ENCODE measurements around the gene FRMPD1. TPM values are rescaled to one million over a fixed set of nuclear protein-coding genes. Genes with fewer than 3 reads are reported as not detected.
A peak's percentile ranks its signal among the peaks of the same experiment; 100 is the strongest.
"Not testable (repeated sequence)": the region's sequence is repeated elsewhere in the genome, so short reads cannot be mapped to it uniquely, and the experiment has no call there.

Gene FRMPD1
- not detected for total RNA-seq

DNA sequence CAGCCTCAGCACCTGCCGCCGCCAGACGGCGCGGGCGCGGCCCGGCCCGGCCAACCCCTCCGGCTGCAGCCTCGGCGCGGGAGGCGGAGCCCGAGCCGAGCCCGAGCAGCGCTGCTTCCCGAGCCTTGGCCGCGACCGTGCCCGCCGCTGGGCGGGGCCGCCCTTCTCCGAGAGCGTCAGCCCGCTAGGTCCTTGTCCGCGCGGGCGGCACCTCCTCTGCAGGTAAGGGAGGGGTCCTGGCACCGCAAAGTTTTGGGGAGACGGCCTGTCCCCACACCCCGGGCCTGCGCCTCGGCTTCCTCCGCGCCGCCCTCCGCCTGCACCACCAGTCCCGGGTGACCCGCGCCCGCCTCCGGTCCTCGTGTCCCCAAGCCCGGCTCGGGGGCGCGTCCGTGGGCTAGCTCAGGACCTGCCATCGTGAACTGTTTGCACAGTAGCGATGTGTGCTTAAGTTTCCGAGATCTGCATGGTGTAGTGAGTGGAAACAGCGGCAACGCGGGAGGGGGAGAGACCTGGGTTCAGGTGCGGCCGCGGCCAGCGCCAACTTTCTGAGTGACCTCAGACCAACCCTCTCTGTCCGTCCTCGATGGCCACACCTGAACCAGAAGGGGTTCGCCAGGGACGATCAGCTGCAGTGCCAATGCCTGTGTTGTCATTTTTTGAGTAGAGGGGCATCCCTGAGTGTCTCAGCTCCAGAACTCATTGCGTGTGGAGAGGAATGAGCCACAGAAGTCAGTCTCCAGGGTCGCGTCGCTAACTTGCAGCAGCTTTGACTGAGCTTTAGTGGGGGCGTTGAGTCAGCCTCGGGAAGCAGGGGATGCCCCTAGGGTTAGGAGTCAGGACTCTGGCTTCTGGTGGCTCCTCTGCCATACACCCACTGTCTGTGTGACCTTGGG, at the start of gene FRMPD1:
Gene FRMPD1, plus strand, starts transcription at position 82 of the 896 bp plus-strand sequence. CDS start 41,688 bp downstream, outside the sequence.
- Mint-ChIP-seq H3K27ac (no peak within 1 kb of the TSS), H3K36me3 (ENCODE audit: low read depth) (no peaks in the 10 kb centered on the region), H3K4me3 (peak within 1 kb of the TSS; percentile 66), H3K9me3 (no peaks in the 10 kb centered on the region), H3K4me1 (ENCODE audit: low read depth) (peaks cover 11% of the 10 kb centered on the region), H3K27me3 (ENCODE audit: low read depth) (peaks cover 61% of the 10 kb centered on the region)
- DNase-seq, result peak; percentile 61
- CTCF ChIA-PET, result interaction anchor here (1.0 to 1.2 kb wide), 2 partner anchors 70 to 97 kb away, joined by 3 read pairs; no protein-coding TSS in a partner anchor
- intact Hi-C loops (cut with micrococcal nuclease), result no loop called here

- H3K36me3 Mint-ChIP-seq (ENCODE audit: low read depth); DNase-seq; H3K4me3 Mint-ChIP-seq; H3K4me1 Mint-ChIP-seq (ENCODE audit: low read depth); H3K27me3 Mint-ChIP-seq (ENCODE audit: low read depth); H3K27ac Mint-ChIP-seq; intact Hi-C loops (cut with micrococcal nuclease); H3K9me3 Mint-ChIP-seq: not testable (repeated sequence)
- CTCF ChIA-PET, result interaction anchor here (1.3 kb wide), 1 partner anchor 10 kb away, joined by 3 read pairs; the partner anchor contains the start of gene TOMM5
Measured at GRCh38 chr9:37602061-37602460, 48.7 kb upstream of the FRMPD1 start.

DNA sequence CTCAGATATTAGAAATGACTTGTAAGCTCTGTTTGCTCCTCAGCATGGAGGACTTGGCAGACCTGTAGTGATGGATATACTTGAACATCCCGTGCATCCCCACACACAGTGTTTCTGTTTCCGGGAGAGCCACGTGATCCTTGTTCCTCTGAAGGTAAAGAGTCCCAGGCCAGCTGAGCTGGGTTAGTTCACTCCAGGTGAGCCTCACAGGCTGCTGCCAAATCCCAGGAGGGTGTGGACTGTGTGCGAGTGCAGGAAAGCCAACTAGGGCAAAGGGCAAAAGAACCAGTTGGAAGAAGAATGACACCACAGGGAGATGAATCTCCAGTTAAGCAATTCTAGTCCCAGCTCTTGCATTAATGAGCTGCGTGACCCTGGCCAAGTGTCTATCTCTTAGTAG, 47.9 kb upstream of the FRMPD1 start:
- intact Hi-C loops (cut with micrococcal nuclease), result no loop called here
- H3K4me3 Mint-ChIP-seq, result no peak overlapping the region
- peaks cover 12% of the 10 kb centered on the region for H3K27me3 Mint-ChIP-seq (ENCODE audit: low read depth)
- no peak overlapping the region for H3K27ac Mint-ChIP-seq
- DNase-seq, result no peak
- CTCF ChIA-PET, result interaction anchor here (0.6 to 1.3 kb wide), 2 partner anchors 10 to 855 kb away, joined by 3 read pairs; partner anchors contain the start of gene TOMM5
- H3K9me3 Mint-ChIP-seq, result no peaks in the 10 kb centered on the region
- H3K36me3 Mint-ChIP-seq (ENCODE audit: low read depth), result no peaks in the 10 kb centered on the region
- H3K4me1 Mint-ChIP-seq (ENCODE audit: low read depth), result no peaks in the 10 kb centered on the region

DNA sequence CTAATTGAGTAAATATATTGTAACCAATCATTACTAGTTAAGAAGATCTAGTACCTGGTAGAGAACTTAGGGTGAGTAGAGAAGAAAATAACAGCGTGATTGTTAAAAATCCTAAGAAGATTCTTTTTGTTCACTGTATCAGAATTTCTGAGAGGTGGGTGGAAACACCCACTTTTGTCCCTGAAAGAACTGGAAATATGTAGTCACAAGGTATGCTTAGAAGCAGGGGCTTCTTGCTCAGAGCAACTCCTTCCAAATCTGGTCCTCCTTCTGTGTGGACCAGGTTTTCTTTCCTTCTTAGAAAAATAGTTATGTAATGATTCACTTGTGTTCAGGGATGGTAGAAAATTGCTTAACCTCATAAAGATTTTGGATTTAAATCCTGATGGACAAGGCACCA, 46.5 kb upstream of the FRMPD1 start:
- Mint-ChIP-seq H3K36me3 (ENCODE audit: low read depth) (no peaks in the 10 kb centered on the region), H3K4me3 (no peak overlapping the region), H3K27me3 (ENCODE audit: low read depth) (peaks cover 12% of the 10 kb centered on the region), H3K9me3 (no peaks in the 10 kb centered on the region), H3K27ac (no peak overlapping the region), H3K4me1 (ENCODE audit: low read depth) (no peaks in the 10 kb centered on the region)
- no peak for DNase-seq
- CTCF ChIA-PET, result no interaction called here
- intact Hi-C loops (cut with micrococcal nuclease), result no loop called here

- no peak for DNase-seq
- Mint-ChIP-seq H3K4me1 (ENCODE audit: low read depth) (no peaks in the 10 kb centered on the region), H3K4me3 (no peak overlapping the region), H3K27ac (no peak overlapping the region), H3K9me3 (no peaks in the 10 kb centered on the region), H3K36me3 (ENCODE audit: low read depth) (no peaks in the 10 kb centered on the region), H3K27me3 (ENCODE audit: low read depth) (peaks cover 4% of the 10 kb centered on the region)
- intact Hi-C loops (cut with micrococcal nuclease), result no loop called here
- CTCF ChIA-PET, result no interaction called here
Measured at GRCh38 chr9:37608250-37608649, 42.5 kb upstream of the FRMPD1 start.

GRCh38 chr9:37609735-37610397, 40.9 kb upstream of the FRMPD1 start:
- no peaks in the 10 kb centered on the region for H3K36me3 Mint-ChIP-seq (ENCODE audit: low read depth)
- CTCF ChIA-PET, result interaction anchor here (1.3 kb wide), 1 partner anchor 18 kb away, joined by 3 read pairs; the partner anchor contains the start of gene TOMM5
- H3K4me1 Mint-ChIP-seq (ENCODE audit: low read depth), result no peaks in the 10 kb centered on the region
- H3K27me3 Mint-ChIP-seq (ENCODE audit: low read depth), result peaks cover 3% of the 10 kb centered on the region
- H3K9me3 Mint-ChIP-seq, result no peaks in the 10 kb centered on the region
- H3K4me3 Mint-ChIP-seq, result no peak overlapping the region
- intact Hi-C loops (cut with micrococcal nuclease), result no loop called here
- H3K27ac Mint-ChIP-seq, result no peak overlapping the region
- DNase-seq, result no peak

- intact Hi-C loops (cut with micrococcal nuclease), result no loop called here
- Mint-ChIP-seq H3K4me1 (ENCODE audit: low read depth) (no peaks in the 10 kb centered on the region), H3K36me3 (ENCODE audit: low read depth) (no peaks in the 10 kb centered on the region), H3K27ac (no peak overlapping the region), H3K4me3 (no peak overlapping the region), H3K27me3 (ENCODE audit: low read depth) (peaks cover 3% of the 10 kb centered on the region), H3K9me3 (no peaks in the 10 kb centered on the region)
- no peak for DNase-seq
- CTCF ChIA-PET, result interaction anchor here (0.8 kb wide), 1 partner anchor 19 kb away, joined by 3 read pairs; the partner anchor contains the start of gene TOMM5
Measured at GRCh38 chr9:37611014-37611413, 39.7 kb upstream of the FRMPD1 start.

DNA sequence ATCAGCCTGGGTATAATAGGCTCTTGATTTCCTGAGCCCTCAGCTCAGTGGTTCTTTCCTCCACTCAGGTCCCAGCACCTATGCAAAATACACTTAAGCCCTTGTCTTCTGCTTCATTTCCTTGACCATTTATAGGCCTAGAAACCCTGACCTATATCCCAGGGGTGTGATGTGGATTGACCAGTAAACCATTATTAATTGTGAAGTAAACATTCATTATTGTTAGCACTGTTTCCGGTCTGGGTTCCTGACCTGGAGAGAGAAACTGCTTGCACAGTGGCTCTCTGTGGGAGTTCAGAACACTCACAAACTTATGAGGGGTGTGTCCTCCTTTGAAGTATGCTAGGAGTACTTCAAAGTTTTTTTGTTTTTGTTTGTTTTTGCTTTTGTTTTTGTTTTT, 38.8 kb upstream of the FRMPD1 start:
- no peaks in the 10 kb centered on the region for H3K9me3 Mint-ChIP-seq
- no peak overlapping the region for H3K27ac Mint-ChIP-seq
- intact Hi-C loops (cut with micrococcal nuclease), result no loop called here
- H3K4me1 Mint-ChIP-seq (ENCODE audit: low read depth), result no peaks in the 10 kb centered on the region
- CTCF ChIA-PET, result interaction anchor here (0.8 kb wide), 1 partner anchor 20 kb away, joined by 3 read pairs; the partner anchor contains the start of gene TOMM5
- DNase-seq, result no peak
- H3K36me3 Mint-ChIP-seq (ENCODE audit: low read depth), result no peaks in the 10 kb centered on the region
- no peak overlapping the region for H3K4me3 Mint-ChIP-seq
- H3K27me3 Mint-ChIP-seq (ENCODE audit: low read depth), result peaks cover 3% of the 10 kb centered on the region

- no peaks in the 10 kb centered on the region for H3K9me3 Mint-ChIP-seq
- DNase-seq, result no peak
- no peak overlapping the region for H3K27ac Mint-ChIP-seq
- no peaks in the 10 kb centered on the region for H3K4me1 Mint-ChIP-seq (ENCODE audit: low read depth)
- no peaks in the 10 kb centered on the region for H3K36me3 Mint-ChIP-seq (ENCODE audit: low read depth)
- H3K4me3 Mint-ChIP-seq, result no peak overlapping the region
- intact Hi-C loops (cut with micrococcal nuclease), result no loop called here
- CTCF ChIA-PET, result no interaction called here
- H3K27me3 Mint-ChIP-seq (ENCODE audit: low read depth), result no peaks in the 10 kb centered on the region
Measured at GRCh38 chr9:37617161-37617560, 33.6 kb upstream of the FRMPD1 start.

DNA sequence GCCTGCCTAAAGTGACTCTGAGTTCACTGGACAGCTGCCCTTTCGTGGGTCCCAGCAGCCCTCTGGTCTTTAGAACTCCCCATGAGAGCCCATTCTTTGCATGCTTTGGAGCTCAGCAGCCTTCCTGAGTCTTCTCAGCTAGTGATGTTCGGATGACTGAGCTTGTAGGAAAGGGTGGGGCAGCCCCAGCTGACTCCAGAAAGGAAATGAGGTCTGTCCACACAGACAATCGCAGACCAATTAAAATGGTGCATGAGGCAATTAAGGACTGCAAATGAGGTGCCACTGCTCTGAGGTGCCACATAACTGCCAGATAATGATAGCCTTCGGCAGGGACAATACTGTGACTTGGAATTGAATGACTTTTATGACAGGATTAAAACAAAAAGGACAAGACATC, 32.9 kb upstream of the FRMPD1 start:
- H3K27me3 Mint-ChIP-seq (ENCODE audit: low read depth), result no peaks in the 10 kb centered on the region
- no peaks in the 10 kb centered on the region for H3K36me3 Mint-ChIP-seq (ENCODE audit: low read depth)
- no peaks in the 10 kb centered on the region for H3K4me1 Mint-ChIP-seq (ENCODE audit: low read depth)
- no peak for DNase-seq
- H3K9me3 Mint-ChIP-seq, result no peaks in the 10 kb centered on the region
- intact Hi-C loops (cut with micrococcal nuclease), result no loop called here
- CTCF ChIA-PET, result no interaction called here
- no peak overlapping the region for H3K27ac Mint-ChIP-seq
- no peak overlapping the region for H3K4me3 Mint-ChIP-seq

- H3K4me1 Mint-ChIP-seq (ENCODE audit: low read depth), result no peaks in the 10 kb centered on the region
- no peak overlapping the region for H3K27ac Mint-ChIP-seq
- H3K36me3 Mint-ChIP-seq (ENCODE audit: low read depth), result no peaks in the 10 kb centered on the region
- intact Hi-C loops (cut with micrococcal nuclease), result no loop called here
- H3K27me3 Mint-ChIP-seq (ENCODE audit: low read depth), result no peaks in the 10 kb centered on the region
- H3K9me3 Mint-ChIP-seq, result no peaks in the 10 kb centered on the region
- H3K4me3 Mint-ChIP-seq, result no peak overlapping the region
- CTCF ChIA-PET, result no interaction called here
- DNase-seq, result no peak
Measured at GRCh38 chr9:37618817-37619216, 31.9 kb upstream of the FRMPD1 start.

DNA sequence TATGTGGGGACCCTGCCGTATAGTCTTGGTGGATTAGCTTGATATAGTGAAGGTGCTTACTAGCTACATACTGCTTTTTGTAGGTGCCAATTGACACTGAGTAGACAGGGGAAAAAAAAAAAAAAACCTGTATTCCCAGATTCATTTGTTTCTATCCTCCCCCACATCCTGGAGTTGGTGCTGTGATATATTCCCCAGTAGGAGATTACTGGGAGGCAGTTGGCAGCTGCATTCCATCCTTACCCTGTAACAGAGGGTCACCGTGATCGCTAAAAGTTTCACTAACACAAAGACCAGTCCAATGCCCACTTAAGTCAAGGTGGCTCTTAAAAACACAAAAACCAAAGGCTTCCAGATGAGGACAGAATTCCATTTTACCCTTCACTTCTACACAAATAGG, 30.9 kb upstream of the FRMPD1 start:
- no peaks in the 10 kb centered on the region for H3K36me3 Mint-ChIP-seq (ENCODE audit: low read depth)
- DNase-seq, result no peak

More for the DNA sequence above, 30.9 kb upstream of the FRMPD1 start:
- Mint-ChIP-seq H3K27ac (no peak overlapping the region), H3K4me1 (ENCODE audit: low read depth) (no peaks in the 10 kb centered on the region), H3K27me3 (ENCODE audit: low read depth) (no peaks in the 10 kb centered on the region), H3K9me3 (no peaks in the 10 kb centered on the region), H3K4me3 (no peak overlapping the region)
- CTCF ChIA-PET, result interaction anchor here (0.7 kb wide), 1 partner anchor 8 kb away, joined by 3 read pairs; no protein-coding TSS in a partner anchor
- intact Hi-C loops (cut with micrococcal nuclease), result no loop called here

All from activated naive CD4-positive, alpha-beta T cell treated with anti-CD3 and anti-CD28 coated beads for 36 hours (primary cell).